Measurements from ENCODE around the gene CNTN5.

DNA sequence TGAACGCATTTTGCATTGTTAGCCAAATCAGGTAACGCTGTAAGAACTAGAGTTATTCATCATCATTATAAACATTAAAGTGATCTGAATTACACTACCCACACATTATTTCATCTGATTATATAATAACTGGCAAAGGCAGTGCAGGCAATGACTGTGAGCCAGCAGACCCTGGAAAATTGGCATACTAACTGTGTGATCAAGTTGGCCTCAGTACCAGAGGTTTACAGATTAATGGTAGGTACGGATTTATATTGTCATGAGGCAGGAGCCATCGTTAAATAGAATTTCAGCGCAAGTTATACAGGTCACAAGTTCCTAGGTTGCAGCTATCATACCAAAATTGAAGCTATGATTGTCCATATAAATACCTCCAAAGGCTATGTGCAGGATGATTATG, 225.4 kb downstream of the CNTN5 start:
- TF ChIP-seq, protein P1, sequence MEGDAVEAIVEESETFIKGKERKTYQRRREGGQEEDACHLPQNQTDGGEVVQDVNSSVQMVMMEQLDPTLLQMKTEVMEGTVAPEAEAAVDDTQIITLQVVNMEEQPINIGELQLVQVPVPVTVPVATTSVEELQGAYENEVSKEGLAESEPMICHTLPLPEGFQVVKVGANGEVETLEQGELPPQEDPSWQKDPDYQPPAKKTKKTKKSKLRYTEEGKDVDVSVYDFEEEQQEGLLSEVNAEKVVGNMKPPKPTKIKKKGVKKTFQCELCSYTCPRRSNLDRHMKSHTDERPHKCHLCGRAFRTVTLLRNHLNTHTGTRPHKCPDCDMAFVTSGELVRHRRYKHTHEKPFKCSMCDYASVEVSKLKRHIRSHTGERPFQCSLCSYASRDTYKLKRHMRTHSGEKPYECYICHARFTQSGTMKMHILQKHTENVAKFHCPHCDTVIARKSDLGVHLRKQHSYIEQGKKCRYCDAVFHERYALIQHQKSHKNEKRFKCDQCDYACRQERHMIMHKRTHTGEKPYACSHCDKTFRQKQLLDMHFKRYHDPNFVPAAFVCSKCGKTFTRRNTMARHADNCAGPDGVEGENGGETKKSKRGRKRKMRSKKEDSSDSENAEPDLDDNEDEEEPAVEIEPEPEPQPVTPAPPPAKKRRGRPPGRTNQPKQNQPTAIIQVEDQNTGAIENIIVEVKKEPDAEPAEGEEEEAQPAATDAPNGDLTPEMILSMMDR (conservative IDR thresholded peaks at IDR 0.05 in 1 of 2, IDR thresholded peaks at IDR 0.05 in 1 of 2; ENCODE audit: low read depth in 1 of 2, low read length in 2 of 2): no peak
- TF ChIP-seq EZH2 (IDR thresholded peaks at IDR 0.05; ENCODE audit: low read length, missing control alignments): no peak
